ENCODE results near the gene SYNDIG1.

The SYNDIG1 gene

DNA sequence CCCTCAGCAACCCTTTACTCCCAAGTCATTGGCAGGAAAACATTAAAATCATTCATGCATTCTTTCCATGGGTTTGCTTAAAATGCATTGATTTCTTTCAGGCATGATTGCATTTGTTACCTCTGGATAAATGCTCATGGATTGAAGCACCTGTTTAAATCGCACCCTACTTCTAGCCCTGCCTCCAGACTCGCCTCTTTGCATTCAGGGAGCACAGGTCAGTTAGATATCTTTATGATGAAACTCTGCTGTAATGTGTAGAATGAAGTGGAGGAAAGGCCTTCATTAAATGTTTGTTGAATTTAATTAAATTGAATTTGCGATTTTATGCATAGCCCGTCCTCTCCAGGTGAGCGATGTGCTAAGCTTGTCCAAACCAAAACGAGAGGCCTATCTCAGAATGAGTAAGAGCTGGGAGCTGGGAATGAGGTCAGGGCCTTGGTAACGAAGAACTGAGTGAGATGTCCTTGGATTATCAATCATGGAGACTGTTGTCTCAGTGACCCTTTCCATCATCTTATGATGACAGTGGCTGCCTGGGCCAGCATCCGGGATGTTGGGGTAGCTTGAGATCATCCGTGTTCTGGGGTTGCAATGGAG lies 210.1 kb downstream of the SYNDIG1 start:
- DNase-seq, result no peak

DNA sequence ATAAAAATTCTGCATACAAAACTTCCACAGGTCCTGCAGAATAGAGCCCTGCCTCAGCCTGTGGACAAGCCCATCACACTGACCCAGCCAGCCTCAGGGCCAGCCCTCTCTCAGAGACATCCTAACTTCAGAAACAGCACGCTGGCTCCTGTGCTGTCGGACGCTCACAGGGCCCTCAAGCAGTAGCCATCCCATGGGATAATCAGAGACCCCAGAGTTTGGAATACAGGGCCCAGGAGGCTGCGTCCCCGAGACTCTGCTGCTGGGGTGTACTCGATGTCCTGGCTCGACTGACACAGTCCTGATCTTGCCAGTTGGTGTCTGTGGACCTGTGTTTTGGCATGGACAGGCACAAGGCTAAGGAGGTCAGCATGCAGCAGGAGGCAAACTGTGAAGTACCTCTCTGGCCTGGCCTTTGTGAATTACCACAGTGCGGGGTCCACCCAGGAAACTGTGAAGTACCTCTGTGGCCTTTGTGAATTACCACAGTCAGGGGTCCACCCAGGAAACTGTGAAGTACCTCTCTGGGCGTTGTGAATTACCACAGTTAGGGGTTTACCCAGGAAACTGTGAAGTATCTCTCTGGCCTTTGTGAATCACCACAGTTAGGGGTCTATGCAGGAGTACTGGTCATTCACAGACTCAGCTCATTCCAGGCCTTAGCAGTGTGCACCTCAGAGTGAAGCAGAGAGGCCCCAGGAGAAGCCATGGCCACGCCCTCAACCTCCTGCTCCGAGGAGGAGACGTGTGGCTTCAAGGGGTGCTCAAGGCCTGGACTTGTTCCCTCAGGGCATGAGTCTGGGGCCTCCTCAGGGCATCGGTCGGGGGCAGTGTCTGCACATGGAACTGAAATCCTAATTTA lies 212.4 kb downstream of the SYNDIG1 start:
- no peak for DNase-seq

DNA sequence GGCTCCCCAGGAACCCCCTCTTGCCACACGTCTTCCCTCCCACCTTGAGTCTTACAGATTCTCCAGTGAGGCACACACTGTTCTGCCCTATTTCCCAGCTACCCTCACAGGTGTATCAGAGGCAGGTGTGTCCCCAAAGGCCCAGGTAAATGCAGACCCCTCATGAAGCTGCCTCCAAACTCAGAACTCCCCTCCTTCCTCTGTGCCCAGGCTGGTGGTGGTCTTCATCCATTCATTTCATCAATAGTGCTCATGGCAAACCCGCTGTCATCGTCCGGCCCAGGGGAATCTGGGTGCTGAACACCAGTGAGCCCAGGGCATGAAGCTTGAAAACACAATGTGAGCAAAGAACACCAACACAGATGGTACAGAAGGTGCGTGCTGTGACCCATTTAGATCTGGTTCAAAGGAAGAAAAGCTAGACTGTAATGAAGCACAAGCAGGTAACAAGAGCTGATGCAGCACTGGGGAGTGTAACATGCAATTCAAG lies 213.1 kb downstream of the SYNDIG1 start:
- no peak for DNase-seq

GRCh38 chr20:24683676-24684075 lies 214.2 kb downstream of the SYNDIG1 start:
- DNase-seq, result no peak

- no peak for DNase-seq
Observed at GRCh38 chr20:24684421-24684871, 215.0 kb downstream of the SYNDIG1 start.

DNA sequence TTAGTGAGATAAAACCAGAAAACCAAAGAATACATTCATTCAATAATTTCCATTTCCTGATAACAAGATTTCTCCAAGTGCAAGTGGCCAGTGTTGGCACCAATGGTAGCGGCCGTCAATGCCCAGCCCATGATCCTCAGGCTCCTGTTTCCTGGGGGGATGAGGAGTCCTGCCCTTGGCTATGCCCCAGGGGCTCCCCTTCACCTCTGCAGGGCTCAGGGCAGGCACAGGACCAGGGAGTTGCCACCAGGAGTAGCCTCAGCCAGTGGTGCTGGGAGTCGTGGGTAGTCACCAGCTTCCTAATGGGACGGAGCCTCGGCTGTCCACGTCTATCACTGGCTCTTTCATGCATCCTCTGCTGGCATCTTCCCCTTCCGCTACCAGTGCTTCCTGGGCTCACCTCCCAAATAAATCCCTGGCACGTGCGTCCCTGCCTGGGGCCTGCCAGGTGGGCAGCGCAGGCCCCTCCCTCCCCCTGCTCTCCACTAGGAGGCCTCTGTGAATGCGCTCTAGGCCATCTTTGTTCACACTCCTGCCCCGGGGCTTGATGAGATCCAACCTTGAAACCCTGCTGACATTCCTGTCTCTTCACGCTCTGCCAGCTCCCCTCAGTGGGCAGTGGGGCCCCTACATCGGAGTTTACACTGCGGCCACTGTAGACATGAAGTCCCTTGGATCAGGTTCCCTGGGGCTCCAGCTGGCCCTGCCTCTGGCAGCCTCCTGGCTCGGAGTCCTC lies 215.7 kb downstream of the SYNDIG1 start:
- DNase-seq, result peak in 1 of 2 experiments; percentile 17

DNA sequence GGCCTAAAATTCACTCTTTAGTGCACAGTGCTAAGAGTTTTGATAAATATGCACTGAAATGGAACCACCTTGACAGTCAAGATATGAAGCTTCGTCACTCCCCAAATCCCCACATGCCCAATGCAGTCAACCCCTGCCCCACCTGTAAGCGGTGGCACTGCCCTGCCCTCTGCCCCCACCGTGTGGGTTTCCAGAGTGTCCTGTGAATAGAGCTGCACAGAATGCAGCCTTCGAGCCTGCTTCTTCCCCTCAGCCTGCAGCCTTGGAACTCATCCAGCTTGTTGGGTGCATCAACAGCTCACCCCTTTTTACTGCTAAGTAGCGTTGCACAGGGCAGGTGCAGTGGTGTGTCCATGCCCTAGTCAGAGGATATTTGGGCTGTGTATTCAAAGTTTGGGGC lies 216.3 kb downstream of the SYNDIG1 start:
- no peak for DNase-seq

DNA sequence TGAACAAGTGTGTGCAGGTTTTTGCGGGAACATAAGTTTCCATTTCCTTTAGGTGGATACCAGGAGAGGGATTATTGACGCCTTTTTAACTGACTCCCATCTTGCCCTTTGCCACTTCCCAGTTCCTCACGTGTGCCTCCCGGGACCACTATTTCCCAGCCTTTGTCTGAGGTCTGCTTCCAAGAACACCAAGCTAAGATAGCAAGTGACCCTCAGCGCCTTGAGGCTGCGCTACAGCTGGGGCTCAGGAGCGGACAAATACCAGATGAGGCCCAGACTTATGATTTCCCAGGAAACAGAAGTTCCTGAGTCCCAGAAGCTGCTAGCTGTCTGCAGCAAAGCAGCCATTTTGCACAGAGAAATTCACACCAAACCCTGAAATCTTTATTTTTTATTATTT lies 216.7 kb downstream of the SYNDIG1 start:
- no peak for DNase-seq

GRCh38 chr20:24690408-24690807 lies 221.0 kb downstream of the SYNDIG1 start:
- no peak for DNase-seq

- no peak for DNase-seq
Observed at GRCh38 chr20:24691901-24692351, 222.5 kb downstream of the SYNDIG1 start.

DNA sequence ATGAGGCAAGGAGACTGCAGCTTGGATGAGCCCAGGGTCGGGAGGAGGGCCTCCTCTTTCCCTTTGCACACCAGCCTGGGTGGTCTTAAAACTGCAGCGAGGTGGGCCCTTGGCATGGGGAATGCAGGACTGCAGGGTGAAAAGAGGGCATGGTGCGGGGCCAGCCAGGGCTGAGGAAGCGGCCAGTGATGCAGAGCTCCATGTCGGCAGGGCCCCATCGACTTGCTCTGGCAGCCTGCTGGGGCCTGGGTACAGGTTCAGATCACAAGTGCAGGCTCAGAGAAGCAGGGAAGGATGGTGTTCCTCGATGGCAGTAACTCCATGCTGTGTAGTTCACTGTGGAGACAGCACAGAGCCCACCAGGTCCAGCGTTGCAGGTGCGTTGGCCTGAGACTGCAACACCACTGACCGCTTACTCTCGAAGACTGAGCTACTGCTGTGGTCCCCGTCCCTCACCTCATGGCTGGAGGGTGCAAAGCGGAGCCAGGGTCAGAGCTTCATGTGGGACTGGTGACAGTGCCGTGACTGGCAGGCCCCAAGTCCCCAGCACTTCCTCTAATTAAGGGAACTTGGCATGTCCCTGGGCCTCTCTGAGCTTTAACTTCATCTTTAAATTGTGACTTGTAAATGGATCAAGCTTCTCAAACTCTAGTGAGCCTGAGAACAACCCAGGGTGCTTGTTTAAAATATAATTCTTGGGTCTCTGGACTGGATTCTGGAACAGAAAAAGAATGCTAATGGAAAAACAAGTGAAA lies 223.2 kb downstream of the SYNDIG1 start:
- DNase-seq, result no peak

DNA sequence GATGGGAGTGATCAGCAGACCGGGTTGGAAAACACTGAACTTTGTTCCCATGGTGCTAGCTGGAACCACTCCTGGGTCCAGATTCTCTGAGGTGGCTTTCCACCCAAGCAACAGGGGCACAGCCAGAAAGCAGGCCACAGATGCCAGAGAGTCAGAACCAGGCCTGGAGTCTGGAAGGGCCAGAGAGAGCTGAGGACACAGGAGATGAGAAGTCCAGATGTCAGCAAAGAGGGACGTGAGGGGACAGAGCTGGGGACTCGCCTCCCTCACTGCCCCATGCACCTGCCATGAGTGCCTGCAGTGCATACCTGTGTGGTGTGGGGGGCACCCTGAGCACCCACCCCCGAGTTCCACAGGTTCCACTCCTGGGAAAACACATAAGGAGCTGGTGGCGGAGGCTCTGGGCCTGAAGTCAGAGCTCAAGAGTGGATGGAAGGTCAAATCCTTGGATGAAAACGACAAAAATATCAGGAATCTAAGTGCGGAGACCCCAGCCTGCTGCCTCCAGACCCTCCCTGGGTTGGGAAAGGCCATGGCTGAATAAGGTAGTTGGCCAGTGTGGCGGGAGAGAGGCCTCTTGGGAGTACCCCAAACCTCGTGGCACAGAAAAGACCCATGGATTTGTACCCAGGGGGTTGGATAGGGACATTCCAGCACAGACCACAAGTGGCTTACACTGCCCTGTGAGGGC lies 224.2 kb downstream of the SYNDIG1 start:
- no peak for DNase-seq

DNA sequence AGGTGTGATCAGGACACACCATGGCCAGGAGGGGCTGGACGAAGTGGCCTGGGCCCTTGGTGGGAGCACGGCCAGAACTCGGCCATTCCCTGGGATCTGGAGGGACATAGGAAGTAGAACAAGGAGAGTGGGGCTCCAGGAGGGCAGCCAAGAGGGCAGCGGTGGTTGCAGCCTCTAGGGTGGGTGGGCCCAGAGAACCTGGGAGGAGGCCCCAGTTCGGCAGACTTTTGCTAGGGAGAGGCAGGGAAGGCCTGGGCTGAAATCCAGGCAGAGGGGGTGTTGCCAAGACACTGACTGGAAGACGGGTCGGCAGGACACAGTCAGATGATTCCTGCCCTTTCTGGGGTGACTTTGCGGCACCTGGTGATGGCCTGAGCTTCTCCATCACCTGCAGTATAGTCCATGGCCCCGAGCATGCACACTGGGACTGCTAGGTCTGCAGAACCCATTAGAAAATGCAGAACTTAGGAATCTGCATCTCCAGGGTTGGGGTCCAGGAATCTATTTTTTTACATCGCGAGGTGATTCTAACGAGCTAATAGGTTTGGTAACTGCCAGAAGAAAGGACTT lies 224.8 kb downstream of the SYNDIG1 start:
- DNase-seq, result peak in 1 of 2 experiments; percentile 12

DNA sequence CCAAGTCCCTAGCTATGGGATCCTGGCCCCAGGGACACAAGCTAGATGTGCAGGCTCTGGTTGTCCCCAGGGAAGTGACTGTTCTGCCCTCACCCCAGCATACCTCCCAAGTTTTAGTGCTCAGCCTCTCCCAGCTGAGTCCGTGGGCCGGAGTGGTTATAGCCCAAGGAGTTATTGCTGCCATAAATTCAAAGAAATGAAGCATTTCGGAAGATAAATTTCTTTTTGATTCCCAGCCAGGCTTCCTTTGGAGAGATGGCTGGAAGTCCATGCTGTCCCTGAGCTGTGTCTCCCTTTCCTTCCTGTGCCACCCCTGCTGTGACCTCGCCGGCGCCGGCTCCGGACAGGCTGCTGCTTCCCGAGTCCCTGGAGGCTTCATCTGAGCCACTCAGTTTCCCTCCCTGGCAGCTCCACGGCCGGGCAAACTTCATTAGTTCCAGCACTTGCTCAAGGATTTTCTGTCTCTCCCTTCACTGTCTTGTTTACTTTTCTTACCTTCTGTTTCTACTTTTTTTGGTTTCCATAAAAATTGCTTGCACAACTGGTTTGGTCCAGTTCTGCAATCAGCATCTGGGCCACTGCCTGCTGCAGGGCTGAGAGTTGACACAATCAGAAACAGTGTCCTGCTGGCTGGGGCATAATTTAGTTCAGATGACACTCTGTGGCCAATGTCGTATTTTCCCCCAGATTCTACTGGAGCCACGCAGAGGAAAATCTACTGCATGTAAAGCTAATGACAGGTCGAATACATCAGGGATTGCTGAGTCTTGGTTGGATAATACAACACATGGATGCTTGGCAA lies 225.5 kb downstream of the SYNDIG1 start:
- no peak for DNase-seq

GRCh38 chr20:24695529-24696225 lies 226.2 kb downstream of the SYNDIG1 start:
- DNase-seq, result no peak

DNA sequence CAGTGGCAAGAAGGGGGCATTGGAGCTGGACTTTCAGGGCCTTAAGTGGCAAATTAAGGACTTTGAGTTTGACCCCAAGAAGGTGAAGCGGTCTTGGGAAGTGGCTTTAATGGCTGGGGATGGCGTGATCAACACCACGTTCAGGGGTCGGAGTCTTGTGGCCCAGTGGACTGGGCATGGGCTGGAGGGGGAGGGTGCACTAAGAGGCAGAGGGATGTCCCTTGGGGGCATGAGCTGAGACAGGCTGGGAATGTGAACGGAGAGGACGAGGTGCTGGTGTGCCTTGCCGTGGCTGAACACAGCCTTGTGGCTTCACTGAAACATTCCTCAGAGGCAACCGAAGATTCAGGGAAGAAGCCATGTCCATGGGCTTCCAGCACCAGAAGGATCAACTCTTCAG lies 227.0 kb downstream of the SYNDIG1 start:
- DNase-seq, result no peak

- DNase-seq, result no peak
Observed at GRCh38 chr20:24697411-24697810, 228.0 kb downstream of the SYNDIG1 start.

DNA sequence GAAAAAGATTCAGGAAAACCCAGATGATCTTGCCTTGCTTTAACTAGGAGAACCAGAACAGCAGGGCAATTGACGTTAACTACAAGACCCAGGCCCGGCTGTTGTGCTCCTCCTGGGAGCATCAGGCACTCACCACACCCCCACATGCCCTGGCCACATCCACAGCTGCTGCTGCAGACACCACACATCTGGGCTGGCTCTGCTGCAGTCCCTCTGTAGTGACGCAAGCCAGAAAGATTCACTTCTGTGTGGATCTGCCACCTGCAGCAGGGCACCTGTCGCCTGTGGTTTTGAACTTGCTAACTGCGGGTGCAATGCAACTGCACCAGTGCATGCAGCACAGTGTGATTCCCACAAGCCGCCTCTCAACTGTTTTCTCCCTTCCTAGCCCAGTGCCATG lies 228.8 kb downstream of the SYNDIG1 start:
- DNase-seq, result no peak

GRCh38 chr20:24698706-24699206 lies 229.3 kb downstream of the SYNDIG1 start:
- DNase-seq, result no peak
